ENCODE data around the gene LRRC61.

Gene LRRC61

GRCh38 chr7:150330211-150330885, 7.2 kb downstream of the LRRC61 start:
- DNase-seq (ENCODE audit: low read depth in 3 of 3), result no peak

GRCh38 chr7:150332852-150333635, 9.9 kb downstream of the LRRC61 start:
- no peak for DNase-seq (ENCODE audit: low read depth in 3 of 3)

GRCh38 chr7:150333659-150334058, 10.5 kb downstream of the LRRC61 start:
- no peak for DNase-seq (ENCODE audit: low read depth in 3 of 3)

- DNase-seq (ENCODE audit: low read depth in 3 of 3), result no peak
These were observed 11.0 kb downstream of the LRRC61 start for GRCh38 chr7:150334108-150334507.

- DNase-seq (ENCODE audit: low read depth in 3 of 3), result no peak
These were observed 12.1 kb downstream of the LRRC61 start for GRCh38 chr7:150335108-150335773.

- no peak for DNase-seq (ENCODE audit: low read depth in 3 of 3)
These were observed 12.6 kb downstream of the LRRC61 start for GRCh38 chr7:150335774-150336112.

GRCh38 chr7:150336746-150337145, 13.6 kb downstream of the LRRC61 start:
- no peak for DNase-seq (ENCODE audit: low read depth in 3 of 3)

- no peak for DNase-seq (ENCODE audit: low read depth in 3 of 3)
These were observed 14.0 kb downstream of the LRRC61 start for GRCh38 chr7:150337179-150337578.

GRCh38 chr7:150337659-150338081, 14.5 kb downstream of the LRRC61 start:
- DNase-seq (ENCODE audit: low read depth in 3 of 3), result no peak

- no peak for DNase-seq (ENCODE audit: low read depth in 3 of 3)
These were observed 15.1 kb downstream of the LRRC61 start for GRCh38 chr7:150338166-150338829.

GRCh38 chr7:150339409-150339809, 16.3 kb downstream of the LRRC61 start:
- no peak for DNase-seq (ENCODE audit: low read depth in 3 of 3)

- no peak for DNase-seq (ENCODE audit: low read depth in 3 of 3)
These were observed 17.0 kb downstream of the LRRC61 start for GRCh38 chr7:150340024-150340749.

- DNase-seq (ENCODE audit: low read depth in 3 of 3), result no peak
These were observed 17.7 kb downstream of the LRRC61 start for GRCh38 chr7:150340875-150341262.

- no peak for DNase-seq (ENCODE audit: low read depth in 3 of 3)
These were observed 18.3 kb downstream of the LRRC61 start, which contains the start of gene RARRES2 for GRCh38 chr7:150341263-150342120. RARRES2 (minus strand) TSS chr7:150341629; CDS start chr7:150340609, 1,020 bp downstream.

GRCh38 chr7:150342121-150342408, 18.9 kb downstream of the LRRC61 start:
- no peak for DNase-seq (ENCODE audit: low read depth in 3 of 3)

GRCh38 chr7:150343225-150343624, 20.1 kb downstream of the LRRC61 start:
- no peak for DNase-seq (ENCODE audit: low read depth in 3 of 3)

- DNase-seq (ENCODE audit: low read depth in 3 of 3), result no peak
These were observed 21.1 kb downstream of the LRRC61 start for GRCh38 chr7:150344299-150344698.

- DNase-seq (ENCODE audit: low read depth in 3 of 3), result no peak
These were observed 21.9 kb downstream of the LRRC61 start for GRCh38 chr7:150345012-150345411.

GRCh38 chr7:150346922-150347321, 23.8 kb downstream of the LRRC61 start:
- no peak for DNase-seq (ENCODE audit: low read depth in 3 of 3)

GRCh38 chr7:150351587-150352194, 28.5 kb downstream of the LRRC61 start:
- DNase-seq (ENCODE audit: low read depth in 3 of 3), result no peak
